ENCODE measurements around the gene SERGEF.
A peak's percentile ranks its signal among the peaks of the same experiment; 100 is the strongest.
"Not testable (repeated sequence)": the region's sequence is repeated elsewhere in the genome, so short reads cannot be mapped to it uniquely, and the experiment has no call there.

Gene SERGEF

GRCh38 chr11:18000760-18001159, 12.1 kb downstream of the SERGEF start:
- no peak for DNase-seq (ENCODE audit: low spot score)

GRCh38 chr11:18000128-18000527, 12.7 kb downstream of the SERGEF start:
- not testable (repeated sequence) for DNase-seq (ENCODE audit: low spot score)

- no peak for DNase-seq (ENCODE audit: low spot score)
Observed at GRCh38 chr11:17992916-17993315, 19.9 kb downstream of the SERGEF start.

DNA sequence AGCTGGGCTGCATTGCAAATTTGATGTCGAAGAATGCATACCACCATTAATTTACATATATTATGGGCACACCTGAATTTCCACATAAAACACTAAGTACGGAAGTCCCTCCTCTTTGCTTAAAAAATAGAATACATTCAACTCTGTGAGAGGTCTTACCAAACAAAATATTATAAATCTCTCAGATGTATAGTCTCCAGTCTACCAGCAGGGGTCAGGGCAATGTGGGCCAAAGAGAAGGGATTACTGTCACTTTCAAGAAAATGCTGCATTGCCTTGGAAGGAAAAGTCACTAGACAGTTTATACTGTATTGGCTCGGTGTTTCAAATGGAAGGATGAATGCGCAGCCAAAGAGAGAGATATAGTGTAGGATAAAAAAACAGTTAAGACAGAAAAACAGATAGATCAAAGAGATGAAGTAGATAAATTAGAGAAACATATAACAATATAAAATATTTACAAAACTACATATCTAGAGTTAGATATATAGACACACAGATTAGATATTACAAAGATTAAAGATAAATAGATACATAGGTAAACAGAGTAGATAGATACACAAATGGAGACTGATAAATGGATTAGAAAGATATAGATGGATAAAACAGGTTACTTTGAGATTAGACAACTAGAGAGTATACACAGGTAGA, 20.9 kb downstream of the SERGEF start:
- DNase-seq (ENCODE audit: low spot score): peak; percentile 58

DNA sequence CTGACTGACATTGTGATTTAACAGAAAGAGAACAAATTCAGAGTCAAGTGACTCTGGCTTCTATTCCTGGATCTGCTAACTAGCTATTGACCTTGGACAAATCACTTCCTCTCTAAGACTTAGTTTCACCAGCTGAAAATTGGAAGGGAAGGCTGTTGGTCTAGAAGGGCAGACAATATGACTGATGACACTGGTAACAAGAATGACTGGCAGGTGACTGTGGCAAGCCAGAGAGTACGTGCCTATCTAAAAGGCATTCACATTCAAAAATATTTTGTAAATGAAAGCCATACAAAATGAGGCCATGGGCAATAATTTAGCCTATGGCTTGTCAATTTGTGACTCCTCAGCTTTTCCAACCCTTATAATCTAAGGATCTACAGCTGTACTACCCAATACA, 23.5 kb downstream of the SERGEF start:
- no peak for DNase-seq (ENCODE audit: low spot score)

DNA sequence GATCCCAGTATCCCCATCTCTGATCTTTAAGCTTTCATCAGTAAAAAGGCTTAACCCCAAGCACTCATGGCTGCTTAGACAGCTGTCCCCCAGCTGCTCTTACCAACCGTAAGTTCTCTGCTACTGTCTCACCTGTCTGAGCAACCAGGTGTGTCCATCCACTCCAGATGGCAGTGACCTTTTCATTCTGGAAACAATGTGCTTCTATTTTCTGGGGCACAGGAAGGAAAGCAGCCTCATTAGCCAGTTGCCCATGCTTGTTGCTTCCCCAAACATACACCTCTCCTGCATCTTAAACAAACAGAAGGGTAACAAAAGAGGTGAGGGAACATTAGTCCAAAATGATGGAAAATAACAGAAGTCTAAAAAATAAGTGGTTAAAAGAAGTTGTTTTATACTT, 24.4 kb downstream of the SERGEF start:
- no peak for DNase-seq (ENCODE audit: low spot score)

GRCh38 chr11:17987826-17988225, 25.0 kb downstream of the SERGEF start:
- no peak for DNase-seq (ENCODE audit: low spot score)

DNA sequence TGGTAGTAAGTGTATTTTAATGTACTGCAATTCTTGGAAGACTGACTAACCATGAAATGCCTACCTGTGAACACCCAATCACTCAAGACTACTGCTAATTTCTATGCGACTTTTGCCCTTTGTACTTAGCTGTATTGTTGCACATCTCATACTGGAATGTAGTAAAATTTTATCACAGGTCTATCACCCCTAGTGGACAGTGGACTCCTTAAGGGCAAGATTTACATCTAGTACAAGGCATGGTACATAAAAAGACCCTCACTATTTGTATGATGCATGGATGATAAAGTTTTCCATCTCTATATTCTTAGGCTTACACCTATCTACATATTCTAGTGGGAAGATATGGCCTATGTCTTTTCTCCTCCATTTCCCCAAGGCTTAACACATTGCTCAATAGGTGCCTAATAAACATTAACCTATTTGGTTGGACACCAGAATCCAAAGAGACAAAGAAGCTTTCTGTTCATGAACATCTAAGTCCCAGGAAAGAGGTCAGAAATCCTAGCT, 26.1 kb downstream of the SERGEF start:
- no peak for DNase-seq (ENCODE audit: low spot score)

DNA sequence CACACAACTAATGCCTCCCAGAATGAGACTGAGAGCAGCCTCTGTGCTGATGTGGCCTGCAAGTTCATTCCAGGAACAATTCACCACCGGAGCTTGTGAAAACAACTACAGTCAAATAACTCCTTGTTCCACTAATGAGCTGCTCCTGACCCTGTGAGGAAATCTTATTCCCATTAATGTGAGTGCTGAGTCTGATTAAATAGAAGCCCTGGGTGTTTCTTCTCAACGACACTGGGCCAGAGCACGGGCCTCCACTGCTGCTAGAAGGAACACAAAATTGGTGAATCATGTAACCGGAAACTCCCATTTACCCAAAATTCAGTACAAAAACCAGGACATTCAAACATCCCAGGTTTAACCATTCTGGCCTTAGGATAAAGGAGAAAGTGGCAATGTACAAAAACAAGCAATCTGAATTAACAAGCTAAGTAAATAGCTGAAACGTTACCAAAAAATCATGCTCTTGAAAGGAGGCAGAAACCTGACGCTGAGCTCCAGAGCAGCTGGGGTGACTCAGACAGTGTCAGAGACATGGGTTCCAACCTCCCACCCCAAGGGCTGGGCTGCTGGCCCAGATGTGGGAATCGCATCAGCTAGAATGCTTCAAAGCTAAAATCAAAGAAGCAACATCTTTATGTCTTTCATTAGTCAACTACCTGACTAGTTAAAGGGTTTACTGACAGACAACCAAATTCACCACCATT, 26.7 kb downstream of the SERGEF start:
- DNase-seq (ENCODE audit: low spot score): no peak

GRCh38 chr11:17985517-17985916, 27.3 kb downstream of the SERGEF start:
- DNase-seq (ENCODE audit: low spot score): peak; percentile 24

GRCh38 chr11:17983569-17983968, 29.3 kb downstream of the SERGEF start:
- DNase-seq (ENCODE audit: low spot score): no peak

- DNase-seq (ENCODE audit: low spot score): peak; percentile 88
Observed at GRCh38 chr11:17979770-17980371, 33.0 kb downstream of the SERGEF start.

DNA sequence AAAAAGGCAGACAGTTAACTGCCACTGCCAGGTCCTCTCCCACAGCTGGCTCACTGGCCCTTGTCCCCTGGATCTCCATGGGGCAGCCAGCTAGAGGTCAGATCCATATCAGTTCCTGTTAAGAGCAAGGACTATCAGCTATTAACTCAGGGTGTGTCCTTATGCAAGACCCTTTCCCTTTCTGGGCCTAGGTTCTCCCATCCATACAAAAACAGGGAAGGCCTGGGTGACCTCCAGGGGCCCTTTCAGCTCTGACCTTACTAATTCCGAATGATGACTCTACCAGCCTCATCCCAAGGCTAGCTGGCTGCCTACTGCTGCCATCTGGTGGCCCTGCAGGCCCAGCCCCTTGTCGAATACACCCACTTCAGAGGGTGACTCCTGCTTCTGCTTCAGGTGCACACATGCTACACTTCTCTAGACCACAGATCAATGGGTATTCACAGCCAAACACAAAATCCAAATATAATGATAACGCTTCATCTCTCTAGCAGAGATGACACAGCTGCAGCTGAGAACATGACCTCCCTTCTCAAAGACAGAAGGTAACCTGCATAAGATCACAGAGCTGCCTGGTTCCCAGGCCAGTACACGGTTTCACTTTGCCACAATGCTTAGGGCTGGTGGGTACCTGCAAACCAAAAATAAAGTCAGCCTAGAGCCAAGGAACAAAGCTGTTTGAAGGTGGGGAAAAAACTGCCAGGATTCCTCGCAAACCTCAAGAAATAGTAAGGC, 34.1 kb downstream of the SERGEF start:
- DNase-seq (ENCODE audit: low spot score): peak; percentile 81

DNA sequence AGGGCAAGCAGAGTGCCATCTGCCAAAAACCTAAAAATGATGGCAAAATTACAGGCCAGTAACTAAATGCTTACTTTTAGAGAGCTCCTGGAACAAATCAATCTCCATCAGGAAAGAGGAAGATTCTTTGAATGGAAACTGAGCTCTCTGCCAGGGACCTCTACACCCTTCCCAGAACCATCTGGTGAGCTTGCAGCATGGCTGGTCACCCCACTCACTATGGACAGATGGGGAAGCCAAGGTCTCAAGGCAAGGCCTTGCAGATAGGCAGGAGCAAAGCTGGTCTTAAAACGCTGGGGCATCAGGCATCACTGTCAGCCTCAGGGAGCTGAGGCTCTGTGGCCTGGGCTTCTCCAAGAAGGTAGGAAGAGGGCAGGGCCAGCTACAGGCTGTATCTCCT, 36.2 kb downstream of the SERGEF start:
- no peak for DNase-seq (ENCODE audit: low spot score)

- no peak for DNase-seq (ENCODE audit: low spot score)
Observed at GRCh38 chr11:17974246-17974645, 38.6 kb downstream of the SERGEF start.

GRCh38 chr11:17972987-17973386, 39.9 kb downstream of the SERGEF start:
- peak; percentile 77 for DNase-seq (ENCODE audit: low spot score)

- no peak for DNase-seq (ENCODE audit: low spot score)
Observed at GRCh38 chr11:17968206-17968605, 44.6 kb downstream of the SERGEF start.

GRCh38 chr11:17967661-17968060, 45.2 kb downstream of the SERGEF start:
- no peak for DNase-seq (ENCODE audit: low spot score)

DNA sequence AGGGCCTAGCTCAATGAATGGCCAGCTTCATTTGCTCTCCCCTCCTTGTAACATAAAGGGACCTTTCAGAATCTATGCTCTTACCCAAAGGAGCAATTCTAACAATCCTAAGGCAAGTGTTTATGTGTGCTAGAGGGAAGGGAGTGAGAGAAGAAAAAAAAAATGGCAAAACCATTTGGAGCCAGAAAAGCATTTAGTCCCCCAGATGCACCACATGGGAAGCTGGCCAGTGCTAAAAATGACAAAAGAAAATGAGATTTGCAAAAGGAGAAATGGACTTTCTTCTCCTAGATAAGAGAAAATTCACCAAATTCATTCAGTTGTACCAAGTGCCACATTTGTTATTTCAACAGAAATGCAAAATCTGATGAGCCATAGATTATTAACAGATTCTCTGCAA, 52.8 kb downstream of the SERGEF start:
- DNase-seq (ENCODE audit: low spot score): no peak

- no peak for DNase-seq (ENCODE audit: low spot score)
Observed at GRCh38 chr11:17958446-17958845, 54.4 kb downstream of the SERGEF start.

- no peak for DNase-seq (ENCODE audit: low spot score)
Observed at GRCh38 chr11:17954395-17955252, 58.2 kb downstream of the SERGEF start.

- no peak for DNase-seq (ENCODE audit: low spot score)
Observed at GRCh38 chr11:17952487-17952886, 60.4 kb downstream of the SERGEF start.

Data from iPS-NIHi11 (cell line).